ENCODE measurements around the gene CDH18. TPM values are rescaled to one million over a fixed set of nuclear protein-coding genes. Genes with fewer than 3 reads are reported as not detected.

CDH18 gene
- total RNA-seq, 4 donors from 2014 or later, result 0.76 to 0.99 TPM; not detected in 2

- no peak for TF ChIP-seq EP300 (IDR thresholded peaks at IDR 0.05)
- Histone ChIP-seq H3K4me1 (no peaks in the 10 kb centered on the region), H3K9me3 (no peaks in the 10 kb centered on the region), H3K27me3 (no peaks in the 10 kb centered on the region), H3K36me3 (no peaks in the 10 kb centered on the region), H3K27ac (no peak overlapping the region), H3K4me3 (no peak overlapping the region)
- DNase-seq (ENCODE audit: low spot score in 2 of 2), result no peak
- WGBS, result 55% methylated on average over 2 of the region's 2 CpGs
Measured at GRCh38 chr5:19496056-19496455, 491.9 kb downstream of the CDH18 start.

DNA sequence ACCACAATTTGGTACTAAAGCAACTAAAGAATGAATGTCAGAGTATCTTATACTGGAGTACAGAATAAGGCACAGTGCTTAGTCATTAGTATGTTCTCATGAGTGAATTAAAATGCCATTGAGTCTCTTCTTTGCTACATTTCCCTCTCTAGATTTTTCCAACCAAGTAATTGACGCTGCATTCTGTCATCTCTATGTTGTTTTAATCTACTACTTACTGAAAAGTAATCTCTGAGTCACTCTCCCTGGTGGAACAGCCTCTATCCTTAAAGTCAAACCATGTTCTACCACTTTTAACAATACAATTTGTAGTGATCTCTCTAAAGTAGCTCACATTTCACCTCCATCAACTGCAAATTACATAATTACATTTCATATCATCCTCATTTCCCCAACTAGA lies 495.1 kb downstream of the CDH18 start:
- Histone ChIP-seq H3K4me1 (no peaks in the 10 kb centered on the region), H3K27ac (no peak overlapping the region), H3K27me3 (no peaks in the 10 kb centered on the region), H3K4me3 (no peak overlapping the region), H3K9me3 (no peaks in the 10 kb centered on the region), H3K36me3 (no peaks in the 10 kb centered on the region)
- TF ChIP-seq EP300 (IDR thresholded peaks at IDR 0.05) (no peak), POLR2A (IDR thresholded peaks at IDR 0.05) (no peak), POLR2AphosphoS5 (IDR thresholded peaks at IDR 0.05) (no peak)
- TF ChIP-seq, protein P1, sequence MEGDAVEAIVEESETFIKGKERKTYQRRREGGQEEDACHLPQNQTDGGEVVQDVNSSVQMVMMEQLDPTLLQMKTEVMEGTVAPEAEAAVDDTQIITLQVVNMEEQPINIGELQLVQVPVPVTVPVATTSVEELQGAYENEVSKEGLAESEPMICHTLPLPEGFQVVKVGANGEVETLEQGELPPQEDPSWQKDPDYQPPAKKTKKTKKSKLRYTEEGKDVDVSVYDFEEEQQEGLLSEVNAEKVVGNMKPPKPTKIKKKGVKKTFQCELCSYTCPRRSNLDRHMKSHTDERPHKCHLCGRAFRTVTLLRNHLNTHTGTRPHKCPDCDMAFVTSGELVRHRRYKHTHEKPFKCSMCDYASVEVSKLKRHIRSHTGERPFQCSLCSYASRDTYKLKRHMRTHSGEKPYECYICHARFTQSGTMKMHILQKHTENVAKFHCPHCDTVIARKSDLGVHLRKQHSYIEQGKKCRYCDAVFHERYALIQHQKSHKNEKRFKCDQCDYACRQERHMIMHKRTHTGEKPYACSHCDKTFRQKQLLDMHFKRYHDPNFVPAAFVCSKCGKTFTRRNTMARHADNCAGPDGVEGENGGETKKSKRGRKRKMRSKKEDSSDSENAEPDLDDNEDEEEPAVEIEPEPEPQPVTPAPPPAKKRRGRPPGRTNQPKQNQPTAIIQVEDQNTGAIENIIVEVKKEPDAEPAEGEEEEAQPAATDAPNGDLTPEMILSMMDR (IDR thresholded peaks at IDR 0.05), result no peak
- DNase-seq (ENCODE audit: low spot score in 2 of 2), result no peak
- WGBS, result 88% methylated on average over 1 of the region's 1 CpG

DNA sequence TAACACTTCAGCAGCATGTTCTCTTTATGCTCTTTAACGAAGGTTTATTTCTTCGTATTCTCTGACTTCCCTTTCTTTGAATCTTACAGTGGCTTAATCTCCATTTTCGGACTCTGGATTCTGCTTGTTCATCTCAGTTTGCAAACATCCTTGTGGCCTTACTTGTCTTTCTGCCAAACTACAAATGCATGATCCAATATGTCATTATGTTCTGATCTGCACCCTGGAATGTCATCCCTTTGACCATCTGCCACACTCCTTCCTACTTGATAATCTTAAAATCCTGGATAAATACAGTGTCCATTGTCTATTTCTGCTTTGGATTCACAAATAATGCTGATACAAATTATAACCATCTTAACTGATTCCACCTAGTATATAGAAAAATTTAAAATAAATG lies 499.2 kb downstream of the CDH18 start:
- no peaks in the 10 kb centered on the region for H3K36me3 ChIP-seq
- no peak overlapping the region for H3K27ac ChIP-seq
- WGBS, result 73% methylated on average over 3 of the region's 3 CpGs
- DNase-seq (ENCODE audit: low spot score in 2 of 2), result no peak
- H3K27me3 ChIP-seq, result no peaks in the 10 kb centered on the region
- no peaks in the 10 kb centered on the region for H3K9me3 ChIP-seq
- H3K4me3 ChIP-seq, result no peak overlapping the region
- TF ChIP-seq POLR2A (IDR thresholded peaks at IDR 0.05) (no peak), EP300 (IDR thresholded peaks at IDR 0.05) (no peak), POLR2AphosphoS5 (IDR thresholded peaks at IDR 0.05) (no peak)
- TF ChIP-seq, protein P1 (IDR thresholded peaks at IDR 0.05), result no peak
- no peaks in the 10 kb centered on the region for H3K4me1 ChIP-seq

- no peak for DNase-seq (ENCODE audit: low spot score in 2 of 2)
- no peaks in the 10 kb centered on the region for H3K9me3 ChIP-seq
Measured at GRCh38 chr5:19487480-19487879, 500.5 kb downstream of the CDH18 start.

GRCh38 chr5:19479562-19479961 lies 508.4 kb downstream of the CDH18 start:
- no peaks in the 10 kb centered on the region for H3K36me3 ChIP-seq
- H3K9me3 ChIP-seq, result no peaks in the 10 kb centered on the region
- H3K27ac ChIP-seq, result no peak overlapping the region
- H3K27me3 ChIP-seq, result no peaks in the 10 kb centered on the region
- WGBS, result 84% methylated on average over 5 of the region's 5 CpGs
- TF ChIP-seq EP300 (IDR thresholded peaks at IDR 0.05), result no peak
- TF ChIP-seq, protein P1 (IDR thresholded peaks at IDR 0.05), result no peak
- TF ChIP-seq POLR2A (IDR thresholded peaks at IDR 0.05), result no peak
- TF ChIP-seq POLR2AphosphoS5 (IDR thresholded peaks at IDR 0.05), result no peak
- H3K4me3 ChIP-seq, result no peak overlapping the region
- no peaks in the 10 kb centered on the region for H3K4me1 ChIP-seq
- DNase-seq (ENCODE audit: low spot score in 2 of 2), result no peak

More at GRCh38 chr5:19487480-19487879, 500.5 kb downstream of the CDH18 start:
- Histone ChIP-seq H3K27ac (no peak overlapping the region), H3K36me3 (no peaks in the 10 kb centered on the region), H3K4me1 (no peaks in the 10 kb centered on the region), H3K4me3 (no peak overlapping the region), H3K27me3 (no peaks in the 10 kb centered on the region)
- no peak for TF ChIP-seq POLR2A (IDR thresholded peaks at IDR 0.05)
- TF ChIP-seq EP300 (IDR thresholded peaks at IDR 0.05), result no peak
- TF ChIP-seq, protein P1 (IDR thresholded peaks at IDR 0.05), result no peak
- TF ChIP-seq POLR2AphosphoS5 (IDR thresholded peaks at IDR 0.05), result no peak

DNA sequence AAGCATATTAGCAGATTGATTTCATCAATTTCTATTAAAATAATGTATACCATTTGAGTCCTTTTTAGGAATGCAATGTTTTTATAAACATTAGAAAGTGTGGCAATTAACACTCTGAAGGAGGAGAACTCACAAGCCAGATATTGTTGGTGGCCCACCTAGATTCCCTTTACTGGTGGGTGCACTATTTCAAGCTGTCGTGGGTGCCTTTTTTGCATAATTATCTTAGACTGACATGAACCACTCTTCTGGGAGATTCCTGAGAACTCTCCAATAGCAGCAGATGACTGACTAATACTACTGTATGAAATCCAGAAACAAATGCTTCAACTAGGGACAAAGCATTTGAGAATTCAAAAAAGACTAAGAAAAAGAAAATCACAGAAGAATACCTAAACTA lies 526.0 kb downstream of the CDH18 start:
- Histone ChIP-seq H3K27ac (no peak overlapping the region), H3K4me3 (no peak overlapping the region), H3K27me3 (no peaks in the 10 kb centered on the region), H3K9me3 (no peaks in the 10 kb centered on the region), H3K4me1 (no peaks in the 10 kb centered on the region), H3K36me3 (no peaks in the 10 kb centered on the region)
- WGBS, result 36% methylated on average over 1 of the region's 1 CpG
- TF ChIP-seq EP300 (IDR thresholded peaks at IDR 0.05) (no peak), POLR2A (IDR thresholded peaks at IDR 0.05) (no peak), POLR2AphosphoS5 (IDR thresholded peaks at IDR 0.05) (no peak)
- TF ChIP-seq, protein P1 (IDR thresholded peaks at IDR 0.05), result no peak
- no peak for DNase-seq (ENCODE audit: low spot score in 2 of 2)
